HepG2 (cell line): ENCODE measurements around the gene EPB41L4A. TPM values are rescaled to one million over a fixed set of nuclear protein-coding genes. Genes with fewer than 3 reads are reported as not detected.

Experiments used
- ATAC-seq: fragments of 200-7000 bp; cut with Tn5 transposase; 3 replicates; pipeline ENCODE4 v1.9.1; 2020; ENCODE audit warnings: mild to moderate bottlenecking, moderate library complexity
- BruUV-seq: library from RNA; stranded (reverse); fragments of 400-500 nt; replicated peaks from 2 replicates; lab custom pipeline; 2021; lab: Mats Ljungman, UMichigan
- CTCF ChIA-PET: fragments of 300-600 bp; formaldehyde crosslinking; extraction: SDS; loops from one replicate; lab custom pipeline; 2021; ENCODE audit warnings: low total read pairs, inconsistent platforms, low intra/inter-chr PET ratio; lab: Yijun Ruan, JAX
- POLR2A ChIA-PET: fragments of 350-600 bp; sonication (Branson Sonifier 250); formaldehyde crosslinking; loops from one replicate; lab custom pipeline; 2020; ENCODE audit warnings: antibody characterized with exemption, inconsistent platforms; lab: Yijun Ruan, JAX
- DNase-seq: peaks from one replicate; pipeline ENCODE4 v3.0.0-alpha.2; 2015; ENCODE audit warnings: low spot score
- FAIRE-seq: peaks from 3 replicates; lab custom pipeline; 2011; peaks lifted over from hg19 to GRCh38; lab: Jason Lieb, UNC
- H2AFZ ChIP-seq: one replicate; pipeline ENCODE4 v1.6.1; 2011; ENCODE audit warnings: low read length, inconsistent platforms
- H3K27ac ChIP-seq: fragments of 300-600 bp; 3 replicates; pipeline ENCODE4 v1.8.0; 2011; ENCODE audit warnings: mixed run types, mild to moderate bottlenecking, mixed read lengths, low read length, inconsistent platforms; ENCODE audit not compliant: insufficient read depth; ENCODE audit errors: extremely low read length
- H3K27me3 ChIP-seq, 2 experiments: fragments of 200-600 bp in 1 of 2; 2 replicates in 1 of 2; 3 replicates in 1 of 2; pipeline versions ENCODE4 v1.6.0 to v1.8.0; 2011; ENCODE audit warnings: low read length in 2 of 2, mild to moderate bottlenecking in 2 of 2, moderate library complexity in 2 of 2, inconsistent platforms in 1 of 2; ENCODE audit not compliant: insufficient read depth in 2 of 2, control insufficient read depth in 1 of 2
- H3K36me3 ChIP-seq, 2 experiments: fragments of 200-600 bp in 1 of 2; replicated peaks in 1 of 2; 2 replicates in 1 of 2; 3 replicates in 1 of 2; pipeline versions ENCODE4 v1.5.1 to v1.8.0; 2011; ENCODE audit warnings: low read length in 2 of 2, inconsistent platforms in 1 of 2; ENCODE audit not compliant: insufficient read depth in 2 of 2, control insufficient read depth in 1 of 2
- H3K4me1 ChIP-seq: 2 replicates; pipeline ENCODE4 v1.5.1; 2012; ENCODE audit warnings: low read length, inconsistent platforms; ENCODE audit not compliant: insufficient read depth
- H3K4me2 ChIP-seq: 2 replicates; pipeline ENCODE4 v1.6.0; 2011; ENCODE audit warnings: low read depth, low read length, inconsistent platforms
- H3K4me3 ChIP-seq, 3 experiments: fragments of 200-600 bp in 1 of 3; sonication (generic), shearing (Covaris generic) in 1 of 3; replicated peaks in 1 of 3; 2 replicates each; pipeline ENCODE4 v1.5.1; 2011 to 2016; ENCODE audit warnings: low read length in 3 of 3, inconsistent platforms in 2 of 3, low read depth in 2 of 3, mild to moderate bottlenecking in 2 of 3, control low read depth in 1 of 3, mixed read lengths in 1 of 3; ENCODE audit not compliant: insufficient read depth in 1 of 3
- H3K79me2 ChIP-seq: one replicate; pipeline ENCODE4 v1.6.1; 2011; ENCODE audit warnings: low read length, inconsistent platforms; ENCODE audit not compliant: insufficient read depth
- H3K9ac ChIP-seq: 2 replicates; pipeline ENCODE4 v1.6.0; 2011; ENCODE audit warnings: mild to moderate bottlenecking, low read depth, low read length, inconsistent platforms; ENCODE audit not compliant: insufficient read depth
- H3K9me3 ChIP-seq: 2 replicates; pipeline ENCODE4 v1.5.1; 2012; ENCODE audit warnings: mild to moderate bottlenecking, low read length
- H4K20me1 ChIP-seq: 2 replicates; pipeline ENCODE4 v1.6.0; 2011; ENCODE audit warnings: inconsistent platforms, mild to moderate bottlenecking, low read length, moderate library complexity; ENCODE audit not compliant: insufficient read depth
- AFF4 ChIP-seq: sonication (generic); formaldehyde crosslinking; IDR thresholded peaks from 2 replicates; pipeline ENCODE4 v1.4.0; 2020; ENCODE audit warnings: missing genetic modification reagents
- AKNA ChIP-seq: sonication (generic); formaldehyde crosslinking; IDR thresholded peaks from 2 replicates; pipeline ENCODE4 v1.4.0; 2020; ENCODE audit warnings: missing genetic modification reagents, borderline replicate concordance
- BHLHE40 ChIP-seq: IDR thresholded peaks from 2 replicates; pipeline ENCODE4 v1.6.1; 2011; ENCODE audit warnings: low read length, improper control_type of control experiment
- ELF4 ChIP-seq: sonication (generic); formaldehyde crosslinking; IDR thresholded peaks from 2 replicates; pipeline ENCODE4 v1.5.0; 2020; ENCODE audit warnings: missing genetic modification reagents, mild to moderate bottlenecking, moderate library complexity, borderline replicate concordance
- RCOR2 ChIP-seq: IDR thresholded peaks from 2 replicates; pipeline ENCODE4 v1.6.1; 2016; ENCODE audit warnings: missing biosample characterization, missing genetic modification reagents
- SMARCE1 ChIP-seq: fragments of 450-650 bp; IDR thresholded peaks from 2 replicates; pipeline ENCODE4 v1.6.1; 2017; ENCODE audit warnings: borderline replicate concordance
- SOX6 ChIP-seq, 2 experiments: fragments of 450-650 bp in 1 of 2; sonication (generic) in 1 of 2; formaldehyde crosslinking in 1 of 2; IDR thresholded peaks; 2 replicates each; pipeline versions ENCODE4 v1.4.0 to v1.6.1; 2017 to 2020; ENCODE audit warnings: antibody characterized with exemption in 1 of 2, mild to moderate bottlenecking in 1 of 2, missing genetic modification reagents in 1 of 2
- TCF7 ChIP-seq: sonication (generic); IDR thresholded peaks from 2 replicates; pipeline ENCODE4 v1.6.1; 2016; ENCODE audit warnings: antibody characterized with exemption, low read depth
- THAP11 ChIP-seq: IDR thresholded peaks from 2 replicates; pipeline ENCODE4 v1.6.1; 2016; ENCODE audit warnings: missing biosample characterization, missing genetic modification reagents
- ZNF343 ChIP-seq: sonication (generic); formaldehyde crosslinking; IDR thresholded peaks from 2 replicates; pipeline ENCODE4 v1.4.0; 2020; ENCODE audit warnings: mild to moderate bottlenecking, missing genetic modification reagents
- WGBS: methylation state at CpG from one replicate; pipeline ENCODE4 v1.1.6; 2017; ENCODE audit warnings: low lambda C conversion rate; 5-methylcytosine and 5-hydroxymethylcytosine counted together
- in situ Hi-C: cut with HindIII; loops from 2 replicates; pipeline ENCODE4 v1.10.0; 2017; ENCODE audit warnings: low pct_unique_long_range_greater_than_20kb; ENCODE audit not compliant: extremely low pct_ligation_motif_present
- intact Hi-C: fragments of 100-400 bp; cut with micrococcal nuclease; formaldehyde crosslinking; loops from one replicate; pipeline ENCODE4 v1.10.0; 2022; ENCODE audit not compliant: unreplicated experiment
- polyA plus RNA-seq, 8 experiments: library from polyadenylated mRNA; depleted of rRNA in 3 of 8; stranded (reverse) in 7 of 8; unstranded in 1 of 8; fragments of >200 nt; fragmentation: Illumina TruSeq in 4 of 8; extraction: Trizol in 4 of 8; gene quantifications; 2 replicates each; pipeline versions ENCODE4 v1.2.1 to v1.2.3, GENCODE V29; 2011 to 2016; ENCODE audit warnings: low read depth in 4 of 8, missing spikeins in 1 of 8, mixed read lengths in 1 of 8; ENCODE audit not compliant: insufficient read depth in 1 of 8
- total RNA-seq, 5 experiments: library from RNA; depleted of rRNA; stranded (reverse); fragments of >200 nt; fragmentation: Illumina TruSeq; extraction: Trizol; gene quantifications; 2 replicates each; pipeline ENCODE4 v1.2.3, GENCODE V29; 2016; ENCODE audit warnings: low read depth in 1 of 5

The EPB41L4A gene
- total and polyA plus RNA-seq, 2 of the 13 experiments (the other 11 are each of a cell fraction or from before 2014, with no cell fraction given), result 0.07 TPM; not detected in 1

GRCh38 chr5:112275671-112276070 is 143.4 kb downstream of the EPB41L4A start:
- no peak for FAIRE-seq
- Histone ChIP-seq H3K9ac (no peak overlapping the region), H3K79me2 (no peaks in the 10 kb centered on the region), H3K4me2 (no peak overlapping the region), H3K9me3 (no peaks in the 10 kb centered on the region), H3K27me3 (no peaks in the 10 kb centered on the region), H2AFZ (no peak overlapping the region), H3K27ac (no peak overlapping the region), H3K36me3 (no peaks in the 10 kb centered on the region), H4K20me1 (no peaks in the 10 kb centered on the region), H3K4me1 (no peaks in the 10 kb centered on the region), H3K4me3 (no peak overlapping the region)
- 0% methylated on average over 1 of the region's 1 CpG for WGBS
- DNase-seq, result no peak
- ChIA-PET POLR2A (no interaction called here), CTCF (no interaction called here)
- ATAC-seq, result no peak
- BruUV-seq, result no TSS peak
- intact Hi-C loops, result no loop called here
- in situ Hi-C loops, result no loop called here
- TF ChIP-seq SMARCE1, result no peak
- no peak for TF ChIP-seq TCF7
- no peak for TF ChIP-seq ZNF343 (CRISPR knock-in tag)
- TF ChIP-seq AKNA, result no peak
- no peak for TF ChIP-seq THAP11 (CRISPR knock-in tag)
- no peak for TF ChIP-seq ELF4
- TF ChIP-seq SOX6 (IDR thresholded peaks at IDR 0.05), result no peak
- no peak for TF ChIP-seq SOX6 (CRISPR knock-in tag; IDR thresholded peaks at IDR 0.05)
- no peak for TF ChIP-seq RCOR2 (CRISPR knock-in tag)
- no peak for TF ChIP-seq BHLHE40
- no peak for TF ChIP-seq AFF4 (CRISPR knock-in tag)
